ENCODE data around the gene ENO4.

Gene ENO4

GRCh38 chr10:116918583-116918982 lies 69.3 kb downstream of the ENO4 start:
- FAIRE-seq, result no peak

GRCh38 chr10:116919164-116919563 lies 69.9 kb downstream of the ENO4 start:
- FAIRE-seq, result no peak

GRCh38 chr10:116919706-116920105 lies 70.4 kb downstream of the ENO4 start:
- FAIRE-seq, result no peak

DNA sequence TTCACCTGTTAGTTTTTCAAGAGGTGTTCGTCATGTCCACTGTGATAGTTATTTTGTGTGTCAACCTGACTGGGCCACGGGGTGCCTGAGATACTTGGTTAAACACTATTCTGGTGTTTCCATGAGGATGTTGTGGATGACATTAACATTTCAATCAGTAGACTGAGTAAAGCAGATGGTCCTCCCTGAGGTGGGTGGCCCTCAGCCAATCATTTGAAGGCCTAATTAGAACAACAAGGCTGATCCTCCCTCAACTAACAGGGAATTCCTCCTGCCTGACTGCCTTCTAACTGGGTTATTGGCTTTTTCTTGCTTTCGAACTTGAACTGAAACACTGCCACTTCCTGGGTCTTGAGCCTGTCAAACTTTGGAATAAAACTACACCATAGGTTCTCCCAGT lies 75.8 kb downstream of the ENO4 start:
- no peak for FAIRE-seq

GRCh38 chr10:116926426-116926825 lies 77.1 kb downstream of the ENO4 start:
- FAIRE-seq, result no peak

GRCh38 chr10:116931806-116932205 lies 82.5 kb downstream of the ENO4 start:
- FAIRE-seq, result no peak
